Measurements from ENCODE around the gene GABRR2. TPM values are rescaled to one million over a fixed set of nuclear protein-coding genes. Genes with fewer than 3 reads are reported as not detected.

The GABRR2 gene
- total RNA-seq, 3 donors from 2014 or later: 0.19 TPM; not detected in 2

DNA sequence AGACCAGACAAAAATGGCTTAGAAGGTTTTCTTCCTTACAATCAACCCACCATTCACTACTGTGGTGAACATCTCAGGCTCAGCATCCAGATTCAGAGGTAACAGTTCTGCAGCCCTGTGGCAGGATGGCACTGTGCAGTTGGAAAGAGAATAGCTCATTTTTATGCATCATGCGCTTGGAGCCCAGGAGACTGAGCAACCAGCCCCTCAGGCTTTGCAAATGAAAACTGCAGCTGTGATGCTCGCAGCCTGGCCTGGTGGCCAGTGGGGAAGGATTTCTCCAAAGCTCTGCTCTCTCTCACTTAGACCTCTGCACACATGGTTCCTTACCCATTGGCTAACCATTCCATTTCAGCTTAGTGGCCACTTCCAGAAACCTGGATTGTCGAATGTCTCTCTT, 45.8 kb downstream of the GABRR2 start:
- ATAC-seq (no peak), DNase-seq (no peak)
- Mint-ChIP-seq H3K36me3 (ENCODE audit: insufficient read depth) (no peaks in the 10 kb centered on the region), H3K4me3 (no peak overlapping the region), H3K9me3 (no peaks in the 10 kb centered on the region), H3K27me3 (ENCODE audit: low read depth) (no peaks in the 10 kb centered on the region), H3K4me1 (ENCODE audit: low read depth) (peaks cover 3% of the 10 kb centered on the region)

DNA sequence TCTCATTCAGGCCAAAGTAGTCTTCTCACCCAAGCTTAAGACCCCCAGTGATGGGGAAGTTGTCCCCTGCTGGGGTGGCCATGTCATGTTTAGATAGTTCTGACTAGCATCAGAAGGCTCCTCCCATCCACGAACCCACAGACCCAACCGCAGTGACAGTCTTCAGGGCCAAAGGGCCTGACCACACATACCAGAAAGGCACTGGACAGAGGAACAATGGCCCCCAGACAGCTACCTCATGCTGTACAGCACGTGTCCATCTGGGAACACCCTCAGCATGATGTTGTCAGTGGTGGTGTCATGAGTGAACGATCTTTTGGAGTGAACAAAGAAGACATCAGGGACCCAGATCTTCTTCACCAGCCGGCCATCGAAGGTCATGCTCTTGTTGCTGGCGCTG, 46.3 kb downstream of the GABRR2 start:
- Mint-ChIP-seq H3K9me3 (no peaks in the 10 kb centered on the region), H3K4me1 (ENCODE audit: low read depth) (peaks cover 3% of the 10 kb centered on the region), H3K36me3 (ENCODE audit: insufficient read depth) (no peaks in the 10 kb centered on the region), H3K27me3 (ENCODE audit: low read depth) (peaks cover 5% of the 10 kb centered on the region), H3K4me3 (no peak overlapping the region)
- DNase-seq: no peak
- ATAC-seq: no peak

DNA sequence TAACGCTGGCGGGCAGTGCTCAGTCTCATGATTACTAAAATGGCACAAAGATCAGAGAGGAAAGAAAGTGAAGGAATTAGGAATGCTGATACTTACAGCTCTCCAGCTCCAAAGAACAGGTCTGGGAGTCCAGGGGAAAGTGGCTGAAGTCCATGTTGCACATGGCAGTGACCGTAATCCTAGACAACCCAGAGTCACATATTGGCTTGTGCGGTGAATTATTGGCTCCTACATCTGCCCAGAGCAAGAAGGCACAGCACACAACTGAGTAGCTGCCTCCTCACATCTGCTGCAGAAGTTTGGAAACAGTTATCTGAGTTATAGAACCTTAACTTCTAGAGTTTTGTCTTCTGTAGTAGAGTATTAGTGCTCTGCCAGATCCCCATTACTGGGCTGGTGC, 47.2 kb downstream of the GABRR2 start:
- Mint-ChIP-seq H3K36me3 (ENCODE audit: insufficient read depth) (no peaks in the 10 kb centered on the region), H3K9me3 (no peaks in the 10 kb centered on the region), H3K4me1 (ENCODE audit: low read depth) (peaks cover 3% of the 10 kb centered on the region), H3K4me3 (no peak overlapping the region), H3K27me3 (ENCODE audit: low read depth) (peaks cover 5% of the 10 kb centered on the region)
- ATAC-seq: no peak
- DNase-seq: no peak

- Mint-ChIP-seq H3K36me3 (ENCODE audit: insufficient read depth) (no peaks in the 10 kb centered on the region), H3K4me1 (ENCODE audit: low read depth) (no peaks in the 10 kb centered on the region), H3K27me3 (ENCODE audit: low read depth) (peaks cover 5% of the 10 kb centered on the region), H3K9me3 (no peaks in the 10 kb centered on the region), H3K4me3 (no peak overlapping the region)
- DNase-seq: no peak
- ATAC-seq: no peak
These were observed 50.8 kb downstream of the GABRR2 start for GRCh38 chr6:89264296-89264695.

GRCh38 chr6:89260832-89261231, 54.3 kb downstream of the GABRR2 start:
- no peak for DNase-seq

GRCh38 chr6:89260310-89260709, 54.8 kb downstream of the GABRR2 start:
- Mint-ChIP-seq H3K4me3 (no peak overlapping the region), H3K9me3 (no peaks in the 10 kb centered on the region), H3K4me1 (ENCODE audit: low read depth) (no peaks in the 10 kb centered on the region), H3K27me3 (ENCODE audit: low read depth) (peaks cover 5% of the 10 kb centered on the region), H3K36me3 (ENCODE audit: insufficient read depth) (no peaks in the 10 kb centered on the region)
- DNase-seq: no peak
- no peak for ATAC-seq

More at GRCh38 chr6:89260832-89261231, 54.3 kb downstream of the GABRR2 start:
- no peaks in the 10 kb centered on the region for H3K4me1 Mint-ChIP-seq (ENCODE audit: low read depth)
- H3K9me3 Mint-ChIP-seq: no peaks in the 10 kb centered on the region
- ATAC-seq: no peak
- peaks cover 5% of the 10 kb centered on the region for H3K27me3 Mint-ChIP-seq (ENCODE audit: low read depth)
- no peaks in the 10 kb centered on the region for H3K36me3 Mint-ChIP-seq (ENCODE audit: insufficient read depth)
- no peak overlapping the region for H3K4me3 Mint-ChIP-seq

DNA sequence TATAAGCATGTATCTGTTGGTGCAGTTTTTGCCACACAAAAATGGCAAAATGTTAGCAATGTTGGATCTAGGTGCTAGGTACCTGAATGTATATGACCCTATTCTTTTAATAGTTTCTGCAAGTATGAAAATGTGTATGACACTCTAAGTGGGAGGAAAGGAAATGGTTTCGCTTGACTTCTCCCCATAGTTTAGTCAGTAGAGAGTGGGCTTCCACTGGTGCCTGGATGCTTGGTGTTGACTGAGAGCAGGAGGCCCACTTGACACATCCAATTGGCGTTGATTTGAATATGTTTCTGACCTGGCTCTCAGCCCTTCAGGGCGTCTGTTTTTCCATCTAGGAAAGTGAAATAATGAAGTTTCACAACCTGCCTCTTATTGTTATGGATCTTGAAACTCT, 56.2 kb downstream of the GABRR2 start:
- no peak for ATAC-seq
- Mint-ChIP-seq H3K4me3 (no peak overlapping the region), H3K9me3 (no peaks in the 10 kb centered on the region), H3K4me1 (ENCODE audit: low read depth) (no peaks in the 10 kb centered on the region), H3K36me3 (ENCODE audit: insufficient read depth) (no peaks in the 10 kb centered on the region), H3K27me3 (ENCODE audit: low read depth) (peaks cover 2% of the 10 kb centered on the region)
- DNase-seq: no peak

DNA sequence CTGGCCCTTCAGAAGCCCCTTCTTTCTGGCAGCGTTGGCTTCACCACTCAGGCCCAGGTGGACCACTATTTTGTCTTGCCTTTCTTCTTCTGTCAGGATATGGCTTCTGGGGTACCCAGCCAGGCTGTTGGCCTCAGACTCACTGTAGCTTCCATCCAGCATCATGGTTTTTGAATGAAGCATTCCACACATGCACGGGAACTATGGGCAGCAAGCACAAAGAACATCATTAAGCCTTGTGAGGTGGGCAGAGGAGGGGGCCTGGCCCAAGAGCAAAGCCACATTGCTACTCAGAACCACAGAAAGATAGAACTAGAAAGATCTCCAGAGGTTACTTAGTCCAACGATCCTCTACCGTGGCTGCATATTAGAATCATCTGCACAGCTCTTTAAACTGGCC, 57.3 kb downstream of the GABRR2 start:
- H3K4me3 Mint-ChIP-seq: no peak overlapping the region
- no peaks in the 10 kb centered on the region for H3K9me3 Mint-ChIP-seq
- no peak for DNase-seq
- no peaks in the 10 kb centered on the region for H3K36me3 Mint-ChIP-seq (ENCODE audit: insufficient read depth)
- no peaks in the 10 kb centered on the region for H3K4me1 Mint-ChIP-seq (ENCODE audit: low read depth)
- ATAC-seq: no peak
- no peaks in the 10 kb centered on the region for H3K27me3 Mint-ChIP-seq (ENCODE audit: low read depth)

- Mint-ChIP-seq H3K4me1 (ENCODE audit: low read depth) (no peaks in the 10 kb centered on the region), H3K4me3 (no peak overlapping the region), H3K9me3 (no peaks in the 10 kb centered on the region), H3K27me3 (ENCODE audit: low read depth) (no peaks in the 10 kb centered on the region), H3K36me3 (ENCODE audit: insufficient read depth) (no peaks in the 10 kb centered on the region)
- DNase-seq (no peak), ATAC-seq (no peak)
These were observed 57.8 kb downstream of the GABRR2 start for GRCh38 chr6:89257346-89257745.

GRCh38 chr6:89255417-89255816, 59.7 kb downstream of the GABRR2 start:
- DNase-seq: no peak
- H3K36me3 Mint-ChIP-seq (ENCODE audit: insufficient read depth): no peaks in the 10 kb centered on the region

DNA sequence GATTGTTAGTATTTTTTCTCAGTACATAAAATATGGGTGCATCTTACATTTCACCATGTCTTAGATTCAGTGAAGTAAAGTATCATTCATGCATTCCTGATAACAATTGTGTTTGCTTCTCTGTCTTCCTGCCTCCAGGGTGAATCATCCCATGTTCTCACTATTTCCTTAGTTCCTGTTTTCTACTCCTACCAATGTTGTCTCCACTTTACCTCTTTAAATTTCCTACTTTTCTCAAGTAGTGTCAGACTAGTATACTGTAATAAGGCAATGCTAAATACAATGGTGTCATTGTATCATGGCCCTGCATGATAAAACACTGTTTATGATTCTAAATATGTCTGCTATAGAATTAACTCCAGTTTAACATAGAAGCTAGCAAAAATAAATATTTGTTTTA, 60.5 kb downstream of the GABRR2 start:
- H3K36me3 Mint-ChIP-seq (ENCODE audit: insufficient read depth): no peaks in the 10 kb centered on the region
- no peak for ATAC-seq
- H3K4me3 Mint-ChIP-seq: no peak overlapping the region

More at GRCh38 chr6:89255417-89255816, 59.7 kb downstream of the GABRR2 start:
- H3K27me3 Mint-ChIP-seq (ENCODE audit: low read depth): no peaks in the 10 kb centered on the region
- no peaks in the 10 kb centered on the region for H3K9me3 Mint-ChIP-seq
- no peak overlapping the region for H3K4me3 Mint-ChIP-seq
- no peak for ATAC-seq
- no peaks in the 10 kb centered on the region for H3K4me1 Mint-ChIP-seq (ENCODE audit: low read depth)

DNA sequence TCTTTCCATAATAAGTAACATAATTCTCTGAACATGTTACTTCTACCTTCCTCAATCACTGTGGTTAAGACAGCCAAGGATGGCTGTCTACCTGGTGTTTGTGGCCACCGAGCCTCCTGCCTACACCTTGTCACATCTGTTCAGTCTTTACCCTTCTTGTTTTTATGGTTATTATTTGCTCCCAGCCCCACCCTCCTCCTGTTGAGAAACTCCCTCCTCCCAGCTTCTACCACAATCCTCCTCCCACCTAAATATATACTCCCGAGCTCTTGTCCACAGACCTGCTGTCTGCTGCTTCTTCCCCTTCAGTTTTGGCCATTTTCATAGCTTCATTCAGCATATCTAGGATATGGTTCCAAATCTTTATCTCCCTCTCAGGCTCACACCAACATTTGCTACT, 62.2 kb downstream of the GABRR2 start:
- no peaks in the 10 kb centered on the region for H3K4me1 Mint-ChIP-seq (ENCODE audit: low read depth)
- ATAC-seq (no peak), DNase-seq (no peak)
- no peaks in the 10 kb centered on the region for H3K36me3 Mint-ChIP-seq (ENCODE audit: insufficient read depth)
- H3K9me3 Mint-ChIP-seq: no peaks in the 10 kb centered on the region
- no peak overlapping the region for H3K4me3 Mint-ChIP-seq
- H3K27me3 Mint-ChIP-seq (ENCODE audit: low read depth): peaks cover 2% of the 10 kb centered on the region

More for the DNA sequence above, 60.5 kb downstream of the GABRR2 start:
- DNase-seq: no peak
- H3K27me3 Mint-ChIP-seq (ENCODE audit: low read depth): no peaks in the 10 kb centered on the region
- H3K4me1 Mint-ChIP-seq (ENCODE audit: low read depth): no peaks in the 10 kb centered on the region
- H3K9me3 Mint-ChIP-seq: no peaks in the 10 kb centered on the region

- H3K27me3 Mint-ChIP-seq (ENCODE audit: low read depth): peaks cover 2% of the 10 kb centered on the region
- H3K4me3 Mint-ChIP-seq: no peak overlapping the region
- DNase-seq (no peak), ATAC-seq (no peak)
- peaks cover under 1% of the 10 kb centered on the region for H3K9me3 Mint-ChIP-seq
- H3K4me1 Mint-ChIP-seq (ENCODE audit: low read depth): no peaks in the 10 kb centered on the region
- no peaks in the 10 kb centered on the region for H3K36me3 Mint-ChIP-seq (ENCODE audit: insufficient read depth)
These were observed 63.1 kb downstream of the GABRR2 start for GRCh38 chr6:89251976-89252375.

GRCh38 chr6:89251170-89251569, 63.9 kb downstream of the GABRR2 start:
- DNase-seq (no peak), ATAC-seq (no peak)
- Mint-ChIP-seq H3K4me1 (ENCODE audit: low read depth) (no peaks in the 10 kb centered on the region), H3K27me3 (ENCODE audit: low read depth) (peaks cover 2% of the 10 kb centered on the region), H3K4me3 (no peak overlapping the region), H3K36me3 (ENCODE audit: insufficient read depth) (no peaks in the 10 kb centered on the region), H3K9me3 (peaks cover 6% of the 10 kb centered on the region)

- ATAC-seq (no peak), DNase-seq (no peak)
- H3K4me3 Mint-ChIP-seq: no peak overlapping the region
- H3K4me1 Mint-ChIP-seq (ENCODE audit: low read depth): no peaks in the 10 kb centered on the region
- H3K36me3 Mint-ChIP-seq (ENCODE audit: insufficient read depth): no peaks in the 10 kb centered on the region
- peaks cover 6% of the 10 kb centered on the region for H3K9me3 Mint-ChIP-seq
- peaks cover 2% of the 10 kb centered on the region for H3K27me3 Mint-ChIP-seq (ENCODE audit: low read depth)
These were observed 64.9 kb downstream of the GABRR2 start for GRCh38 chr6:89250239-89250638.
